Tibial nerve (tissue), 4 donors: Measurements from ENCODE around the gene SNX30.

Source experiments
- EP300 ChIP-seq, 2 donors: sonication (generic); formaldehyde crosslinking; IDR thresholded peaks; one replicate each; pipeline ENCODE4 v1.6.1; 2017; ENCODE audit warnings: antibody characterized with exemption in 2 of 2, mild to moderate bottlenecking in 1 of 2
- POLR2A ChIP-seq, 2 donors: fragments of 450-650 bp; IDR thresholded peaks; one replicate each; pipeline ENCODE4 v1.6.1; 2017; ENCODE audit warnings: antibody characterized with exemption in 2 of 2, mild to moderate bottlenecking in 2 of 2, moderate library complexity in 2 of 2
- TF ChIP-seq, protein P1 (sequence below), 5 experiments: fragments of 200-600 bp in 3 of 5; fragments of 450-650 bp in 2 of 5; sonication (generic) in 3 of 5; IDR thresholded peaks; one replicate each; pipeline ENCODE4 v1.5.1; 2016 to 2019; ENCODE audit warnings: antibody characterized with exemption in 5 of 5, mild to moderate bottlenecking in 3 of 5, moderate library complexity in 2 of 5

DNA sequence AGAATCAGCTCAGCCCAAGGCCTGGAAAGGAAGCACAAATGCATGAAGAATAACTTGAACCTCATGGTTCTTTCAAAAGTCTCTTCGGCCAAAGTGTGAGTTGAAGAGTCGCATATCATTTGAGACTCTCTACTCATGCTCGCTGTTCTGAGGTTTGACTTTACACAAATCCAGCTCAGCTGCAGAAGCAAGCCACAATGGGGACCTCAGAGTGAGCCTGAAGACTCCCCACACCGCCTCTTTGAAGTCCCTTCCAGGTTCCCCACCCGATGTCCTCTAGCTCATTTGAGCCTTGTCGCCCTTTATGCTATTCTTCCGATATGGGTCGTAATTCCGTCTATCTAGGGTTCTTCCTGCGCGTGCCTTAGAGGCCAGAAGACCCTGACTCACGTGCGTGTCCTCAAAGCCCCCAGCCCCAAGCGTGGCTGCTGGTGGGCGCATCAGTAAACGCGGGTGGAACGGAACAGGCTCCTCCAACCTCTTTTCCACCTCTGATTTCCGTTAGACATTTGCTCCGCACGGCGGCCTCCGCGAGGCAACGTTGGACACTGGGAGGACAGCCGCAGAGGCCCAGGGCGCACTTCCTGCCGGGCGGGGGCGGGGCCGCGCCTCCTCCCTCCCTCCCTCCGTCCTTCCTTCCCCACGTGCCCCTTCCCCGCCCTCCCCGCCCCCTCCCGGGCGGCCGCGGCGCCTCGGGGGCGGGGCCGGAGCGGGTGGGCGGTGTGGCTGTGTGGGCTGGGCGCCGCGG, at the start of gene SNX30:
- TF ChIP-seq, protein P1, sequence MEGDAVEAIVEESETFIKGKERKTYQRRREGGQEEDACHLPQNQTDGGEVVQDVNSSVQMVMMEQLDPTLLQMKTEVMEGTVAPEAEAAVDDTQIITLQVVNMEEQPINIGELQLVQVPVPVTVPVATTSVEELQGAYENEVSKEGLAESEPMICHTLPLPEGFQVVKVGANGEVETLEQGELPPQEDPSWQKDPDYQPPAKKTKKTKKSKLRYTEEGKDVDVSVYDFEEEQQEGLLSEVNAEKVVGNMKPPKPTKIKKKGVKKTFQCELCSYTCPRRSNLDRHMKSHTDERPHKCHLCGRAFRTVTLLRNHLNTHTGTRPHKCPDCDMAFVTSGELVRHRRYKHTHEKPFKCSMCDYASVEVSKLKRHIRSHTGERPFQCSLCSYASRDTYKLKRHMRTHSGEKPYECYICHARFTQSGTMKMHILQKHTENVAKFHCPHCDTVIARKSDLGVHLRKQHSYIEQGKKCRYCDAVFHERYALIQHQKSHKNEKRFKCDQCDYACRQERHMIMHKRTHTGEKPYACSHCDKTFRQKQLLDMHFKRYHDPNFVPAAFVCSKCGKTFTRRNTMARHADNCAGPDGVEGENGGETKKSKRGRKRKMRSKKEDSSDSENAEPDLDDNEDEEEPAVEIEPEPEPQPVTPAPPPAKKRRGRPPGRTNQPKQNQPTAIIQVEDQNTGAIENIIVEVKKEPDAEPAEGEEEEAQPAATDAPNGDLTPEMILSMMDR (IDR thresholded peaks at IDR 0.05): peak in 2 of 5 experiments; percentile 22 to 47
- TF ChIP-seq POLR2A (IDR thresholded peaks at IDR 0.05): peak; percentile 50 to 83
- peak; percentile 40 to 98 for TF ChIP-seq EP300 (IDR thresholded peaks at IDR 0.05)
